Measurements from ENCODE around the gene CCDC92B. TPM values are rescaled to one million over a fixed set of nuclear protein-coding genes. Genes with fewer than 3 reads are reported as not detected.
"Not testable (repeated sequence)": the region's sequence is repeated elsewhere in the genome, so short reads cannot be mapped to it uniquely, and the experiment has no call there.

CCDC92B gene
- total RNA-seq, 4 donors from 2014 or later: 0.11 to 0.71 (median 0.34) TPM

- TF ChIP-seq POLR2A (IDR thresholded peaks at IDR 0.05) (no peak), CTCF (IDR thresholded peaks at IDR 0.05) (no peak)
- peak in 1 of 2 donors; percentile 61 for DNase-seq (ENCODE audit: low spot score in 2 of 2)
Observed at GRCh38 chr17:2700030-2700490, 49.4 kb downstream of the CCDC92B start.

GRCh38 chr17:2699216-2699805, 50.1 kb downstream of the CCDC92B start:
- DNase-seq (ENCODE audit: low spot score in 2 of 2): peak in 1 of 2 donors; percentile 76
- H3K4me3 ChIP-seq (ENCODE audit: low read depth, poor library complexity, severe bottlenecking); intact Hi-C loops (cut with DNase I; ENCODE audit: low total_unique reads): not testable (repeated sequence)
- WGBS, 2 donors: 87 to 92% methylated on average over 18 of the region's 18 CpGs

More at GRCh38 chr17:2700030-2700490, 49.4 kb downstream of the CCDC92B start:
- 91 to 95% methylated on average over 17 to 18 of the region's 20 CpGs for WGBS, 2 donors
- no peak overlapping the region for H3K4me3 ChIP-seq (ENCODE audit: low read depth, poor library complexity, severe bottlenecking)
- intact Hi-C loops (cut with DNase I; ENCODE audit: low total_unique reads): no loop called here

GRCh38 chr17:2697611-2698162, 51.8 kb downstream of the CCDC92B start:
- no peak for DNase-seq (ENCODE audit: low spot score in 2 of 2)
- H3K4me3 ChIP-seq (ENCODE audit: low read depth, poor library complexity, severe bottlenecking): no peak overlapping the region
- 97 to 98% methylated on average over 40 of the region's 40 CpGs for WGBS, 2 donors
- intact Hi-C loops (cut with DNase I; ENCODE audit: low total_unique reads): no loop called here
- no peak for TF ChIP-seq POLR2A (IDR thresholded peaks at IDR 0.05)
- no peak for TF ChIP-seq CTCF (IDR thresholded peaks at IDR 0.05)

- H3K4me3 ChIP-seq (ENCODE audit: low read depth, poor library complexity, severe bottlenecking): no peak overlapping the region
- peak in 1 of 2 donors; percentile 83 for DNase-seq (ENCODE audit: low spot score in 2 of 2)
- intact Hi-C loops (cut with DNase I; ENCODE audit: low total_unique reads): no loop called here
- 88 to 91% methylated on average over 30 to 34 of the region's 36 CpGs for WGBS, 2 donors
- no peak for TF ChIP-seq CTCF (IDR thresholded peaks at IDR 0.05)
- TF ChIP-seq POLR2A (IDR thresholded peaks at IDR 0.05): no peak
Observed at GRCh38 chr17:2695961-2696760, 53.3 kb downstream of the CCDC92B start.

- no peak overlapping the region for H3K4me3 ChIP-seq (ENCODE audit: low read depth, poor library complexity, severe bottlenecking)
- 95 to 96% methylated on average over 27 to 28 of the region's 28 CpGs for WGBS, 2 donors
- no peak for TF ChIP-seq POLR2A (IDR thresholded peaks at IDR 0.05)
- no peak for TF ChIP-seq CTCF (IDR thresholded peaks at IDR 0.05)
- intact Hi-C loops (cut with DNase I; ENCODE audit: low total_unique reads): no loop called here
- peak in 1 of 2 donors; percentile 68 for DNase-seq (ENCODE audit: low spot score in 2 of 2)
Observed at GRCh38 chr17:2695243-2695960, 54.0 kb downstream of the CCDC92B start.

All from lower leg skin (tissue), 4 donors.